SK-N-DZ (cell line): ENCODE measurements around the gene ASPG. TPM values are rescaled to one million over a fixed set of nuclear protein-coding genes. Genes with fewer than 3 reads are reported as not detected.
A peak's percentile ranks its signal among the peaks of the same experiment; 100 is the strongest.

ENCODE experiments used
- DNase-seq: peaks from one replicate; pipeline ENCODE4 v3.0.0-alpha.2; 2015; ENCODE audit warnings: low spot score
- polyA plus RNA-seq, 2 experiments: library from polyadenylated mRNA; depleted of rRNA; stranded (reverse); fragments of >200 nt; gene quantifications; 2 replicates each; pipeline ENCODE4 v1.2.3, GENCODE V29; 2014

The ASPG gene
- polyA plus RNA-seq (2014; cell fraction: cytosol; rRNA removed): not detected in 2 replicates
- polyA plus RNA-seq (2014; cell fraction: nucleus; rRNA removed): not detected in 2 replicates

DNA sequence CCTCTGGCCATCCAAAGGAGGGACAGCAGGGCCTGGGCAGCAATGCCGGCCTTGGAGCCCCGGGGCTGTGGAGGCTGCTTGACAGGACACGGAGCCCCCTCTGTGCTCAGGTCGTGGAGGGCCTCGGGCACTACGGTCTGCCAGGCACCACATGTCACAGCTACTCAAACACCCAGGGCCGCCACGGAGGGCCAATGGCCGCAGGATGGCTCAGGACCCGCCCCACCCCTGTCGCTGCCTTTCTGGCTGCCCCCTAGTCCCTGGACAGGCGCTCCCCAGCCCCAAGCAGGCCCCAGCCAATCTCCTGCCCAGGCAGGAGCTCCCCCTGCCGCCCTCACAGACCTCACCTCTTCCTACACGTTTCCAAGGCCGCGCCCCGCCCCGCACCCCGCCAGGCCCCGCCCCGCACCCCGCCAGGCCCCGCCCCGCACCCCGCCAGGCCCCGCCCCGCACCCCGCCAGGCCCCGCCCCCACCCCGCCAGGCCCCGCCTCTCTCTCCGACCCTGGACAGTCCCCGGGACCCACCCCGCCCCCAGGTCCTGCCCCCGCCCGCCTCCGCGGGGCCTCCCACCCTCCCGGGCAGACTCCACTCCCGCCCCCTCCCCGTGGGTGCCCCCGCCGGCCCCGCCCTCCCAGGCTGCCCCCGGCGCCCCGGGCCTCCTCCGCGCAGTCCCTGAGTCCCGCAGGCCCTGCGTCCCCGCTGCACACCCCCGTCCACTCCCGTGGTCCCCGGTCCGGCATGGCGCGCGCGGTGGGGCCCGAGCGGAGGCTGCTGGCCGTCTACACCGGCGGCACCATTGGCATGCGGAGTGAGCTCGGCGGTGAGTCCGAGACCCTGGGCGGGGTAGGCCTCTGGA is at the start of gene ASPG:
Gene ASPG (plus strand): TSS at position 669 of the 857 bp plus-strand sequence. CDS start 71 bp downstream, at position 740.
- no peak for DNase-seq

DNA sequence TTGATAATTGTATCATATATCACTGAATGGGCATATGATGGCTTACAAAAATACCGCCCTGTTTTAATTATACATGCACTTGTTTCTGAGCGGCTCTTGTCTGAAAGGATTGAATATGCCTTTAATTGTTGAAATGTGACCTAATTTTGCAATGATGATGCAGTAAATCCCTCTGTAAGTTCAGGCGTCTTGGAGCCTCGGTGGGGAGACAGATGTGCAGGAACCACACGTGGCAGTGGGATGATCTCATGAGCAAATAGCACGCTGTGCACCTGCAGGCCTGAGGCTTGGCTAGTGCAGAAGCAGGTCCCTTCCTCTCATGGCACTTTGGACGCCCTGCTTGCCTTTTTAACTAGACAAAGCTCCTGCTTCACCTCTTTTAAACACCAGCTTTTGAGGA is 49.3 kb upstream of the ASPG start:
- DNase-seq: no peak

DNA sequence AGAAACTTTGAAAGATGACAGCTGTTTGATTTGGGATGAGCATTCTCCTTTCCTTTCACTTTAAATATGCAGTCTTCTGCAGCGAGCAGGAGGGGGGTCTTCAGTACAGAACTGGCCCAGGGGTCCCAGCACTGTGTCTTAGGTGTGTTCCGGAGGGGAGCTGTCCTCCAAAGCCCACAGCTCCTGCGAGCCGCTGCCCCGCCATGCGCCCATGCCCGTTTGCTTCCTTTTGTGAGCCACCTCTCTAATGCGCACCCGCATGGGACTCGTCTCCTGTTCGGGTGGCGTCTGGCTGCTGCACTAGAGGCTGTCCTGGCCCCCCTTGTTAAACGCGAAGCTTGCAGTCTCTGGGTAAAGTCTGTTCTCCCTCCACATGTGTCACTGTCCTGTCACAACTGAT is 48.4 kb upstream of the ASPG start:
- no peak for DNase-seq

DNA sequence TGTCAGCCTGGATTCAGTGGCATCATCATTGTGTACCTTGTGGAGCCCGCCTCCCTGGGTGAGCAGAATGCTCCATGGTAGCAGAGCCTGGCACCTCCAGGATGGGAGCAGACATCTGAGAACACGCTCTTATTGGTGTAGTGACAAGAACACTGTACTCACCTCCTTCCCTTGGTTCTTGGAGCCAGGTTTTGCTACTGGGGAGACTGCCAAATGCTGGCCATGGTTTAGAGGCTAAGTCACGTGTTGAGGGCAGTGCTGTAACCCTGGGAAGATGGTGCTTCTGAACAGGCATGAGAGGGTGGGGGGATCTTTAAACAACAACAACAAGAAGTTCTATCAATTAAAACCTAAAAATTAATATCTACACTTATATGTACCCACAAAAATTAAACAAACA is 47.6 kb upstream of the ASPG start:
- DNase-seq: no peak

DNA sequence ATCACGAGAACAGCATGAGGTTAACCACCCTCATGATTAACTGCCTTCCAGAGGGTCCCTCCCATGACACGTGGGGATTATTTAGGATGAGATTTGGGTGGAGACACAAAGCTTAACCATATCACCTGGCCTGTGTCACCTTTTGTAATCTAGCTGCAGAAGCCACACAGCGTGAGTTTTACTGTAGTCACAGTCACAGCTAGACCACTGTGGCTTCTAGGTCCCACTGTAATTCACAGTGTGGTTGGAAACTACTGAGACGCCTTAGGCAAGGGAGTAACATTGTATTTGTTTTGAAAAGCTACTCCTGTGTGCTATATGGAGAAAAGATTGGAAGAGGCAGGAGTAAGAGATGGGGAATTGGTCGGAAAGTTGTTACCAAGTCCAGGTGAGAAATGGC is 46.3 kb upstream of the ASPG start:
- no peak for DNase-seq

DNA sequence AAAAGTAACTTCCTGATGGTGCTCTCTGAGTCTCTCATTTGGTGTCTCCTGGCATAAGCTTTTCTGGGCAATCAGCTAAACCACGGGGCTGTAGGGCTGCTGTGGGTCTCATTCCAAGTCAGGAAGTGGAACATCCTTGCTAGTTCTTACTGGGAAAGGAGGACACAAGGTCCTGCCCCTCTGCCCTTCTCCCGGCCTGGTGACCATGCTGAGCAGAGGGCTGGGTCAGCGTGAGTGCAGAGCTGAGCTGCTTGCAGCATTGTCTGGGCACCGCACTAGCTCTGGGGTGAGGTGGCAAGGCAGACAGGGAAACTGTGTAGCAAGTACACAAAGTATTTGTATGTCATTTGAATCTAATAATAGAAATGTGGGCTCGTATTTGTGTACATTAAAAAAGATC is 45.0 kb upstream of the ASPG start:
- DNase-seq: no peak

DNA sequence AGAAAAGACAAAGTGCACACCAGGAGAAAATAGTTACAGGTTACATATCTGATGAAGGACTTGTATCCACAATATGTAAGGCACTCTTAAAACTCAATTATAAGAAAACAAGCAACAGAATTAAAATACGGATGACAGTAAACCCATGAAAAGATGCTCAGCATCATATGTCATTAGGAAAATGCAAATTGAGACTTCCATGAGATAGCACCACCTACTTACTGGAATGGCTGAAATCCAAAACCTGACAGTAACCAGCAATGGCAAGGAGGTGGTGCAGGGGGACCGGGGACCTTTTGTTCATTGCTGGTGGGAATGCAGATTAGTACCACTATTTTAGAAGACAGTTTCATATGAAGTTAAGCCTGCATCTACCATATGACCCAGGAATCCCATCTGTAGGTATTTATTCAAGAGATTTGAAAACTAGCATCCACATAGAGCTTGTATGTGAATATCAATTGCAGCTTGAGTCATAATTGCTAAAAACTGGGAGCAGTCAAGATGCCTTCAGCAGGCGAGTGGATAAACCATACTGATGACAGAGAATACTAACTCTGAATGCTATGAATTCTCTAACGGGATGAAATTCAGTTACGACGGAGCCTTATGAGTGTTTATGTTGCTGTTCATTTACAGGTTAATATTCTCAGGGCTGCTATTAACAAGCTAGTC is 43.9 kb upstream of the ASPG start:
- DNase-seq: no peak

DNA sequence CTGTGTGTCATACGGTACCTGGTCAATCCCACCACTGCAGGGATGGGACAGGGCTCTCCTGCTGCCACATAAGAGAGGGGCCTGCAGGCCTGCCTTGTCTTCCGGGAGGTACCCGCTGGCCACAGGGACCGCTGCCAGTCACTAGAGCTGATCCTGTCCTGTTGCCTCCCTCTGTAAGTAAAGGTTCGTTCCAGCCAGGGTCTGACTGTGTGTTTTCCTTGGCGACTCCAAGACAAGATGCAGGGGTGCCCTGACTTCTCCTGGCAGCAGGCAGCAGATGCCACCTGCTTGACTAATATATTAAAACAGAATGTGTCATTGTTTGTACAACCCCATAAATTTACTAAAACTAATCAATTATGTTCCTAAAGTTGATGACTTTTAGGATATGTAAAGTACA is 41.5 kb upstream of the ASPG start:
- no peak for DNase-seq

DNA sequence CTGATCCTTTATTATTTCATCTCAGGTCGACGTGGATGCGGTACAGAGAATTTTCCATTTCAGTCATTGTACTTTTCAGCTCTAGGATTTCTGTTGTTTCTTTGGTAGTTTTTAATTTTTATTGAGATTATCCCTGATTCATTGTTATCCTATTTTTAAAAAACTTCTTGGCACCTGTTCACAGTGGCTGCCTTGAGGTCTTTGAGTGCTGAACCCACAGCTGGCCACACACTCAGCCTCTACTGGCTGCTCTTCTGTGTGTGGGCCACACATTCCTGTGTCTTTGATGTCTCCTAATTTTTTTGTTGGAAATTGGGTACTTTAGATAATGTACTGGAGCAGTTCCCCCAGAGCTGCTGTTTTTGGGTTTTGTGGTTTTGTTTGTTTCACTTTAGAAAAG is 37.7 kb upstream of the ASPG start:
- DNase-seq: no peak

DNA sequence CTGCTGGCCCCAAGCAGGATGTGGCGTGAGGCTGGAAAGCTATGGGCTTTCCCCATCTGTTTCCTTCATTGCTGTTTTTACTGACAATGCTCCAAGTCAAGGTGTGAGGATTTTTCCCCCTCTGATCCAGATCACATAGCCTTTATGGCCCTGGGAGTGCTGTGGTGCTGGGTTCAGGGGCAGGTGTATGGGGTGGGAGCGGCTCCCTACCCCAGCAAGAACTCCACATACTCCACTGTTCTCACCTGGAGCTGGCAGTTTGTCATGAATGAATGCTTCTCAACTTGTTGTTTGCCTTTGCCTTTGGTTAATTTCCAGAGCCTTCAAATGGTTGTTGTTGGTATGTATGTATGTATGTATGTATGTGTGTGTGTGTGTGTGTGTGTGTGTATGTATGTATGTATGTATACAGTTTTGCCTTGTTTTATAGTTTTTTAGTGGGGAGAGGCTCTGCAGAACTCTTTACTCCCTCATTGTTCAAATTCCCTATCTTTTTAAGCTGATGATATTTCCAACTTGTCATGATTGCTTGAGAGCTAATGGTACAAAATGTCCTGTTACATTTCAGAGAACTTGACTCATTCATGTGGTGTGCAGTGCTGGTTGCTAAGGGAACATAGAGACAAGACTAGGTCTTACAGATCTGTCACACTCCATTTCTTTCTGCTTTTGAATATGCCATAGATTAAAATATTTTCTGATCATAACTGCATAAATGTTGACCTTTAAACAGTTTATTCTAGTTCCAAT is 36.6 kb upstream of the ASPG start:
- DNase-seq: no peak

DNA sequence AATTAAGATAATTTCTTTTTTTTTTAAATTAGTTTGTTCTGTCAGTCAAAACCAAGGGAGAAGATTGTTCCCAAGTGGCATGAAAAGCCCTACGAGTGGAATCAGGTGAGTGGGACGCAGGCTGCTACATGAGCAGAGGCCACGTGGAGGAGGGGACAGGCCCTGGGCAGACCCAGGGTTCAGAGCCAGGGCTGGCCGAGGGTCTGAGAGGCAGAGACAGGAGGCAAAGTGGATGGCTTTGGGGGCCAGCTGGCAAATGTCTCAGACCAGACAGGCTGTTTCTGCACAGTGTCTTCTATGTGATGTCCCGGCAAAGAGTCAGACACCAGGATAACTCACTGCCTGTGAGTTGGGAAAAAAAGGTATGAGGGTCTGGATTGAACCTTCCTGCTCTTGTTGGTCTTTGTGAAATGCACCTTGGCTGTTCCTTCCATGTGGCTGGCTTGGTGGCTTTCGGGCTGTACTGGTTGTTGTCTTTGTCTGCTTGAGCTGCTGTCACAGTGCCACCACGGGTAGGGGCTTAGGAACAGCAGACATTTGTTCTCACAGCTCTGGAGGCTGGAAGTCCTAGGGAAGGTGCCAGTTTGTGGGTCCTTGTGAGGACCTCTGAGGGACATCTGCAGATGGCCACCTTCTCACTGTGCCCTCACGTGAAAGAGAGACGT is 35.8 kb upstream of the ASPG start:
- peak; percentile 63 for DNase-seq

DNA sequence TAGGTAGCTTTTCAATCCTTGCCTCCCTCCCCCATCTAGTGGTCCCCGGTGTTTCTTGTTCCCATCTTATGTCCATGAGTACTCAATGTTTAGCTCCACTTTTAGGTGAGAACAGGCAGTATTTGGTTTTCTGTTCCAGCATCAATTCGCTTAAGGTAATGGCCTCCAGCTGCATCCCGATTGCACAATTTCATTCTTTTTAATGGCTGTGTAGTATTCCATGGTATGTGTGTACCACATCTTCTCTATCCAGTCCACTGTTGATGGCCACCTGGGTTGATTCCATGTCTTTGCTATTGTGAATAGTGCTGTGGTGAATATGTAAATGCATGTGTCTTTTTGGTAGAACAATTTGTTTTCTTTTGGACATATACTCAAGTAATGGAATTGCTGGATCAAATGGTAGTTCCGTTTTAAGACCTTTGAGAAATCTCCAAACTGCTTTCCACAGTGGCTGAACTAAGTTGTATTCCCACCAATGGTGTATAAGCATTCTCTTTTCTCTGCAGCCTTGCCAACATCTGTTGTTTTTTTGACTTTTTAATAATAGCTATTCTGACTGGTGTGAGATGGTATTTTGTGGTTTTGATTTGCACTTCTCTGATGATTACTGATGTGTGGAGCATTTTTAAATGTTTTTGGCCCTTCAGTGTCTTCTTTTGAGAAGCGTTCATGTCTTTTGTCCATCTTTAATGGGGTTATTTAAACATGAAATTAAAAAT is 34.2 kb upstream of the ASPG start:
- no peak for DNase-seq

DNA sequence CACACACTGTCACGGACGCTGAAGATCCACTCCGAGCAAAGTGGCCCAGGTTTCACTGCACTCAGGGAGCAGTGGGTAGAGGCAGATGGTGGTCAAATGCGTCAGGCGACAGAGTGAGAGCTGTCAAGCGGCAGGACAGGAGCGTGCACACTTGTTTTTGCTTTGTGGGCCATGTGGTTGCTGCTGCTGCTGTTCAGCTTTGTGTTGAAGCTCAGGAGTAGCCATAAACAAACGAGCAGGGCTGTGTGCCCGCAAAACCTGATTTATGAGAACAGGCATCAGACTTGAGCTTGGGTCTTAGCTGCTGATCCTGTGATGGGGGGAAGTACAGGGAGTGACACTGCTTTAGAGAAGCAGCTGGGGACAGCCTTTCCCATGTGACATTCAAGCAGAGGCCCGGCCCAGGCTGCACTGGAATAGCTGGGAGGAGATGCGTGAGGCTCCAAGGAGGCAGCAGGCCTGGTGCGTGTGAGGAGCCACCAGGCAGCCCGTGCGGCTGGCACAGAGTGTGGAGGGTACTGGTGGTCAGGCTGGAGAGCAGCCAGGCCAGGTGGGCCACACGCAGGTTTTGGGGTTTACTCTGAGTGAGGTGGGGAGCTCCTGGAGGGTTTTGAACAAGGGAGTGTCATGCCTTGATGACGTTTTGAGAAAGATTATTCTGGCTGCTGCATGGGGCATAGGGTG is 31.1 kb upstream of the ASPG start:
- no peak for DNase-seq

DNA sequence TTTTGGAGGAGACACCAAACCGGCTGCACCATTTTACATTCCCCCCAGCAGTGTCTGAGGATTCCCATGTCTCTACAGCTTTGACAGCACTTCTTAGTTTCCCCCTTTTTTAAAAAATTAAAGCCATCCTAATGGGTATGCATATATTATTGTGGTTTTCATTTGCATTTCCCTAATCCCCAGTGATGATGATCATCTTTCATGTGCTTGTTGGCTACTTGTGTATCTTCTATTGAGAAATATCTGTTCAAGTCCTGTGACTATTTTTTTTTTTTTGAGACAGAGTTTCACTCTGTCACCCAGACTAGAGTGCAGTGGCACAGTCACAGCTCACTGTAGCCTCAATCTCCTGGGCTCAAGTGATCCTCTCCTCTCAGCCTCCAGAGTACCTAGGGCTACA is 23.2 kb upstream of the ASPG start:
- no peak for DNase-seq

DNA sequence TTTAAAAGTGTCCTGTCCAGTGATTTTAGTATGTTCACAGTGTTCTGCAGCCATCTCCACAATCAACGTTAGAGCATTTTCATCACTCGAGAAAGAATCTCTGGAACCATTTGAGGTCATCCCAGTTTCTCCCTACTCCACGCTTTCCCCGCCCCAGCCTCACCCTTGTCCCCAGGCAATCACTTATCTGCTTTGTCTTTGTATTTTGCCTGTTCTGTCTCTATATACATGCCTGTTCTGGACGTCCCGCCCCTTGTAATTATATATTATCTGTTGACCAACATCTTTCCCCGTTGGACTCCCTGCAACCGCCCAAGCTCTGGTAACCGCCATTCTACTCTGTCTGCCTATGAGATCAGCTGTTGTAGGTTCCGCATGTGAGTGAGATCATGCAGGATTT is 21.5 kb upstream of the ASPG start:
- no peak for DNase-seq

DNA sequence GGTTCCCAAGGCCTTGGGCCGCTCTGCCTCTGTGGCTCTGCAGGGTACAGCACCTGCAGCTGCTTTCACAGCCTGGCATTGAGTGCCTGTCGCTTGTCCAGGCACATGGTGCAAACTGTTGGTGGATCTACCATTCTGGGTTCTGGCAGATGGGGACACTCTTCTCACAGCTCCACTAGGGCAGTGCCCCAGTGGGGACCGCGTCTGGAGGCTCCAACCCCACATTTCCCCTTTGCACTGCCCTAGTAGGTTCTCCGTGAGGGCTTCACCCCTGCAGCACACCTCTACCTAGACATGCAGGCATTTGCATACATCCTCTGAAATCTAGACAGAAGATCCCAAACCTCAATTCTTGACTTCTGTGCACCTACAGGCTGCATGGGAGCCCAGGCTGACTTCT is 19.2 kb upstream of the ASPG start:
- DNase-seq: no peak

DNA sequence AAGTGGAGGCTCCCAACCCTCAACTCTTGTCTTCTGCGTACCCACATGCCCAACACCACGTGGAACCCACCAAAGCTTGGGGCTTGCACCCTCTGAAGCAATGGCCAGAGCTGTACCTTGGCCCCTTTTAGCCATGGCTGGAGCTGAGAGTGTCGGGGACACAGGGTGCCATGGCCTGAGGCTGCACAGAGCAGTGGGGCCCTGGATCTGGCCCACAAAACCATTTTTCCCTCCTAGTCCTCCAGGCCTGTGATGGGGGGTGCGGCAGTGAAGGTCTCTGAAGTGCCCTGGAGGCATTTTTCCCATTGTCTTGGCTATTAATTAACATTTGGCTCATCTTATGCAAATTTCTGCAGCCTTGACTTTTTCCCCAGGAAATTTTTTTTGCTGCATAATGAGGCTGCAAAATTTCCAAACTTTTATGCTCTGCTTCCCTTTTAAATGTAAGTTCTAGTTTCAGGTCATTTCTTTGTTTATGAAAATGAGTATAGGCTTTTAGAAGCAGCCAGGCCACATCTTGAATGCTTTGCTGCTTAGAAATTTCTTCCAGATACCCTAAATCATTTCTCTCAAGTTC is 18.7 kb upstream of the ASPG start:
- DNase-seq: no peak

DNA sequence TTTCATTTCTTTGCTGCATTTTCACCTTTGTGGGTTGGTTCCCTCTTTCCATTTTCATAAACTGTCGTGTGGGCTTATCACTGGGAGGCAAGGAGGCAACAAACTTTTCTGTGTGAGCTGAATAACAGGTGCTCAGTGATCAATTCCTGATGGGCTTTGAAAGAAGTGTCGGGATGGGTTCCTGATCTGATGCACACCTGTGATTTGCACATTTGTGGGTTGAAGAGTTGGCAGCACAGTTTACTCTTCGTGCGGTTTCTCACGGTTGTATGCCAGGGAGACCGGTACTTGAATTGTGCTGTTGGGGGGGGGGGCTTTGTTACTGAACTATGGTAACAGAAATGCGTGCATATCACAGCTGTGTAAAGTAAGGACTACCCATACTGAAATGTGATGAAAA is 16.0 kb upstream of the ASPG start:
- DNase-seq: no peak

DNA sequence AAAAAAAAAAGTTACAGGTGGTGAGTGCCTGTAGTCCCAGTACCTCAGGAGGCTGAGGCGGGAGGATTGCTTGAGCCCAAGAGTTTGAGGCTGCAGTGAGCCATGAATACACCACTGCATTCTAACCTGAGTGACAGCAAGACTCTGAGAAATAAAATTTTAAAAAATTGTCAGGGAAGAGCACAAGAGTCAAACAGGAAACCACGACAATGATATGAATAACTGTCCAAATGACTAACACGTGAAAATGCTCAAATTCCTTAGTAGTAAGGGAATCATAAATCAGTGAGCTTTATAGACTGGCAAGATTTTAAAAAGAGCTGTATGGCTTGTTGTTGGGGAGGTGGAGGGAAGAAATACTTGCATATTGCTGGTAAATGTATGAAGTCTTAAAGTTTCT is 12.9 kb upstream of the ASPG start:
- DNase-seq: no peak

DNA sequence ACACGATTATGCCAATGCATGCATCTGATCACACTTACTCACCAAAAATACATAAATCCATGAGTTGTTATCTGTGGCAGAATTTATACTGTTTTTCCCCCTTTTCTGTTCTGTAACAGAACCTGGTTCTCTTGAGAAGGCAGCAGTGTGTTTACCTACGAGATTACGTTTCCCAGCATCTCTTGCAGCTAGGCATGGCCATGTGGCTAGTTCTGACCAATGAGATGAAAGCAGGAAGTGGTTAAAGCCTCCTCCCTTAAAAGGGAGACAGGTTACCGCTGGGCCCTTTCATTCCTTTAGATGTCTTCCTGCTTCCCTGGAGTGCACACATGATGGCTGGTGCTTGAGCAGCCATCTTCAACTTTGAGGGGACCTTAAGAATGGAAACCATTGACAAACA is 11.7 kb upstream of the ASPG start:
- no peak for DNase-seq
